Measurements from ENCODE around the gene ARFRP1. TPM values are rescaled to one million over a fixed set of nuclear protein-coding genes. Genes with fewer than 3 reads are reported as not detected.

ARFRP1 gene
- total and polyA plus RNA-seq, 2 of the 13 experiments (the other 11 are each of a cell fraction or from before 2014, with no cell fraction given), result 32.0 to 51.1 TPM

DNA sequence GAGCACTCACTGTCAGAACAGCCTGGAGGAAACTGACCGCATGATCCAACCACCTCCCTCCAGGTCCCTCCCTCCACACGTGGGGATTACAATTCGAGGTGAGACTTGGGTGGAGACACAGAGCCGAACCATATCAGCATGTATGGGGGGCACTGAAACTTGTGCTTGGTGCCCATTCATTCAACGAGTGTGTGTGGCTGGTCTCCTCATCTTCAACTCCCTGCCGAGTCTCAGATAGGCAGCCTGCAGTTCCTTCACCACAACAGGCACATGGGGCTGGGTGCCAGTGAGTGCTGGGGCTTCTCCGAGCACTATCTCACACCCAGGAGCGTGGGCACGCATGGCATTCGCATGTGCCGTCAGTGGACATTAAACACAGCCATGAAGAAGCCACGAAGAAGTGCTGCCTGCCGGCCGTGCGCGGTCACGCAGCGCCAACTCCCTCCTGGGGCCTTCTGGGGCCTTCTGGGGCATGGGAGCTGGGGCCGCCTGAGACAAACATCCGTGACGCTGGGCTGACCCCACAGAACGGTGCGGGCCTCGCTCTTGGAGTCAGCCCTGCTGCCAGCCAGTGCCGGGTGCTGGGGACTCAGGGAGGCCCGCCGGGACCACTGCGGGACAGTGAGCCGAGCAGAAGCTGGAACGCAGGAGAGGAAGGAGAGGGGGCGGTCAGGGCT is 50.4 kb downstream of the ARFRP1 start (continued):
- no peak for TF ChIP-seq EEA1 (CRISPR knock-in tag; IDR thresholded peaks at IDR 0.05; ENCODE audit: borderline replicate concordance)
- TF ChIP-seq, protein P1, sequence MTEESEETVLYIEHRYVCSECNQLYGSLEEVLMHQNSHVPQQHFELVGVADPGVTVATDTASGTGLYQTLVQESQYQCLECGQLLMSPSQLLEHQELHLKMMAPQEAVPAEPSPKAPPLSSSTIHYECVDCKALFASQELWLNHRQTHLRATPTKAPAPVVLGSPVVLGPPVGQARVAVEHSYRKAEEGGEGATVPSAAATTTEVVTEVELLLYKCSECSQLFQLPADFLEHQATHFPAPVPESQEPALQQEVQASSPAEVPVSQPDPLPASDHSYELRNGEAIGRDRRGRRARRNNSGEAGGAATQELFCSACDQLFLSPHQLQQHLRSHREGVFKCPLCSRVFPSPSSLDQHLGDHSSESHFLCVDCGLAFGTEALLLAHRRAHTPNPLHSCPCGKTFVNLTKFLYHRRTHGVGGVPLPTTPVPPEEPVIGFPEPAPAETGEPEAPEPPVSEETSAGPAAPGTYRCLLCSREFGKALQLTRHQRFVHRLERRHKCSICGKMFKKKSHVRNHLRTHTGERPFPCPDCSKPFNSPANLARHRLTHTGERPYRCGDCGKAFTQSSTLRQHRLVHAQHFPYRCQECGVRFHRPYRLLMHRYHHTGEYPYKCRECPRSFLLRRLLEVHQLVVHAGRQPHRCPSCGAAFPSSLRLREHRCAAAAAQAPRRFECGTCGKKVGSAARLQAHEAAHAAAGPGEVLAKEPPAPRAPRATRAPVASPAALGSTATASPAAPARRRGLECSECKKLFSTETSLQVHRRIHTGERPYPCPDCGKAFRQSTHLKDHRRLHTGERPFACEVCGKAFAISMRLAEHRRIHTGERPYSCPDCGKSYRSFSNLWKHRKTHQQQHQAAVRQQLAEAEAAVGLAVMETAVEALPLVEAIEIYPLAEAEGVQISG (CRISPR knock-in tag; IDR thresholded peaks at IDR 0.05), result no peak
- no peak for TF ChIP-seq NFRKB (IDR thresholded peaks at IDR 0.05)
- no peak for TF ChIP-seq ZFP36L1 (CRISPR knock-in tag; IDR thresholded peaks at IDR 0.05)
- TF ChIP-seq, protein P2, sequence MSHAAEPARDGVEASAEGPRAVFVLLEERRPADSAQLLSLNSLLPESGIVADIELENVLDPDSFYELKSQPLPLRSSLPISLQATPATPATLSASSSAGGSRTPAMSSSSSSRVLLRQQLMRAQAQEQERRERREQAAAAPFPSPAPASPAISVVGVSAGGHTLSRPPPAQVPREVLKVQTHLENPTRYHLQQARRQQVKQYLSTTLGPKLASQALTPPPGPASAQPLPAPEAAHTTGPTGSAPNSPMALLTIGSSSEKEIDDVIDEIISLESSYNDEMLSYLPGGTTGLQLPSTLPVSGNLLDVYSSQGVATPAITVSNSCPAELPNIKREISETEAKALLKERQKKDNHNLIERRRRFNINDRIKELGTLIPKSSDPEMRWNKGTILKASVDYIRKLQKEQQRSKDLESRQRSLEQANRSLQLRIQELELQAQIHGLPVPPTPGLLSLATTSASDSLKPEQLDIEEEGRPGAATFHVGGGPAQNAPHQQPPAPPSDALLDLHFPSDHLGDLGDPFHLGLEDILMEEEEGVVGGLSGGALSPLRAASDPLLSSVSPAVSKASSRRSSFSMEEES (CRISPR knock-in tag; IDR thresholded peaks at IDR 0.05), result no peak
- no peak for TF ChIP-seq ISX (CRISPR knock-in tag; conservative IDR thresholded peaks at IDR 0.05)
- no peak for TF ChIP-seq GPN1 (CRISPR knock-in tag; IDR thresholded peaks at IDR 0.05; ENCODE audit: borderline replicate concordance)
- no peak for TF ChIP-seq YEATS2 (CRISPR knock-in tag; IDR thresholded peaks at IDR 0.05; ENCODE audit: borderline replicate concordance)
- TF ChIP-seq SKI (IDR thresholded peaks at IDR 0.05; ENCODE audit: partially characterized antibody), result no peak
- TF ChIP-seq, protein P3, sequence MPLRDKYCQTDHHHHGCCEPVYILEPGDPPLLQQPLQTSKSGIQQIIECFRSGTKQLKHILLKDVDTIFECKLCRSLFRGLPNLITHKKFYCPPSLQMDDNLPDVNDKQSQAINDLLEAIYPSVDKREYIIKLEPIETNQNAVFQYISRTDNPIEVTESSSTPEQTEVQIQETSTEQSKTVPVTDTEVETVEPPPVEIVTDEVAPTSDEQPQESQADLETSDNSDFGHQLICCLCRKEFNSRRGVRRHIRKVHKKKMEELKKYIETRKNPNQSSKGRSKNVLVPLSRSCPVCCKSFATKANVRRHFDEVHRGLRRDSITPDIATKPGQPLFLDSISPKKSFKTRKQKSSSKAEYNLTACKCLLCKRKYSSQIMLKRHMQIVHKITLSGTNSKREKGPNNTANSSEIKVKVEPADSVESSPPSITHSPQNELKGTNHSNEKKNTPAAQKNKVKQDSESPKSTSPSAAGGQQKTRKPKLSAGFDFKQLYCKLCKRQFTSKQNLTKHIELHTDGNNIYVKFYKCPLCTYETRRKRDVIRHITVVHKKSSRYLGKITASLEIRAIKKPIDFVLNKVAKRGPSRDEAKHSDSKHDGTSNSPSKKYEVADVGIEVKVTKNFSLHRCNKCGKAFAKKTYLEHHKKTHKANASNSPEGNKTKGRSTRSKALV (CRISPR knock-in tag; IDR thresholded peaks at IDR 0.05), result no peak
- TF ChIP-seq, protein P4, sequence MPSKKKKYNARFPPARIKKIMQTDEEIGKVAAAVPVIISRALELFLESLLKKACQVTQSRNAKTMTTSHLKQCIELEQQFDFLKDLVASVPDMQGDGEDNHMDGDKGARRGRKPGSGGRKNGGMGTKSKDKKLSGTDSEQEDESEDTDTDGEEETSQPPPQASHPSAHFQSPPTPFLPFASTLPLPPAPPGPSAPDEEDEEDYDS (CRISPR knock-in tag; IDR thresholded peaks at IDR 0.05), result no peak
- TF ChIP-seq SMAD9 (CRISPR knock-in tag; IDR thresholded peaks at IDR 0.05), result no peak
- no peak for TF ChIP-seq ZEB1 (IDR thresholded peaks at IDR 0.05; ENCODE audit: insufficient replicate concordance, low read depth)
- TF ChIP-seq, protein P5, sequence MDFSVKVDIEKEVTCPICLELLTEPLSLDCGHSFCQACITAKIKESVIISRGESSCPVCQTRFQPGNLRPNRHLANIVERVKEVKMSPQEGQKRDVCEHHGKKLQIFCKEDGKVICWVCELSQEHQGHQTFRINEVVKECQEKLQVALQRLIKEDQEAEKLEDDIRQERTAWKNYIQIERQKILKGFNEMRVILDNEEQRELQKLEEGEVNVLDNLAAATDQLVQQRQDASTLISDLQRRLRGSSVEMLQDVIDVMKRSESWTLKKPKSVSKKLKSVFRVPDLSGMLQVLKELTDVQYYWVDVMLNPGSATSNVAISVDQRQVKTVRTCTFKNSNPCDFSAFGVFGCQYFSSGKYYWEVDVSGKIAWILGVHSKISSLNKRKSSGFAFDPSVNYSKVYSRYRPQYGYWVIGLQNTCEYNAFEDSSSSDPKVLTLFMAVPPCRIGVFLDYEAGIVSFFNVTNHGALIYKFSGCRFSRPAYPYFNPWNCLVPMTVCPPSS (IDR thresholded peaks at IDR 0.05), result no peak
- no peak for TF ChIP-seq MTA3 (CRISPR knock-in tag; IDR thresholded peaks at IDR 0.05)
- no peak for TF ChIP-seq ZNF605 (CRISPR knock-in tag; IDR thresholded peaks at IDR 0.05)
- no peak for TF ChIP-seq JUN (CRISPR knock-in tag; IDR thresholded peaks at IDR 0.05)
- no peak for TF ChIP-seq HNF4G (IDR thresholded peaks at IDR 0.05; ENCODE audit: borderline replicate concordance, low read depth, low read length)
- TF ChIP-seq HNF4G (CRISPR knock-in tag; IDR thresholded peaks at IDR 0.05; ENCODE audit: borderline replicate concordance, low read depth), result no peak
- TF ChIP-seq, protein P6, sequence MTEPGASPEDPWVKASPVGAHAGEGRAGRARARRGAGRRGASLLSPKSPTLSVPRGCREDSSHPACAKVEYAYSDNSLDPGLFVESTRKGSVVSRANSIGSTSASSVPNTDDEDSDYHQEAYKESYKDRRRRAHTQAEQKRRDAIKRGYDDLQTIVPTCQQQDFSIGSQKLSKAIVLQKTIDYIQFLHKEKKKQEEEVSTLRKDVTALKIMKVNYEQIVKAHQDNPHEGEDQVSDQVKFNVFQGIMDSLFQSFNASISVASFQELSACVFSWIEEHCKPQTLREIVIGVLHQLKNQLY (CRISPR knock-in tag; IDR thresholded peaks at IDR 0.05), result no peak
- no peak for TF ChIP-seq ZNF75D (CRISPR knock-in tag; IDR thresholded peaks at IDR 0.05; ENCODE audit: borderline replicate concordance)
- no peak for TF ChIP-seq RARA (CRISPR knock-in tag; IDR thresholded peaks at IDR 0.05)
